AG10803 (cell line): ENCODE results near the gene CCDC74A.
"Not testable (repeated sequence)": the region's sequence is repeated elsewhere in the genome, so short reads cannot be mapped to it uniquely, and the experiment has no call there.

Experiments used
- DNase-seq: peaks from one replicate; pipeline ENCODE4 v3.0.0; 2010; ENCODE audit warnings: low read depth
- H3K4me3 ChIP-seq: 2 replicates; pipeline ENCODE4 v1.5.1; 2011; ENCODE audit warnings: mild to moderate bottlenecking, low read length, control low read depth
- CTCF ChIP-seq: conservative IDR thresholded peaks from 2 replicates; pipeline ENCODE4 v1.5.1; 2011; ENCODE audit warnings: mild to moderate bottlenecking, low read length, control low read depth, inconsistent platforms

Gene CCDC74A

GRCh38 chr2:131521961-131522781 is 5.5 kb upstream of the CCDC74A start:
- no peak overlapping the region for H3K4me3 ChIP-seq
- DNase-seq: peak; percentile 10
- no peak for TF ChIP-seq CTCF

GRCh38 chr2:131525256-131525655 is 2.4 kb upstream of the CCDC74A start:
- not testable (repeated sequence) for H3K4me3 ChIP-seq, DNase-seq

DNA sequence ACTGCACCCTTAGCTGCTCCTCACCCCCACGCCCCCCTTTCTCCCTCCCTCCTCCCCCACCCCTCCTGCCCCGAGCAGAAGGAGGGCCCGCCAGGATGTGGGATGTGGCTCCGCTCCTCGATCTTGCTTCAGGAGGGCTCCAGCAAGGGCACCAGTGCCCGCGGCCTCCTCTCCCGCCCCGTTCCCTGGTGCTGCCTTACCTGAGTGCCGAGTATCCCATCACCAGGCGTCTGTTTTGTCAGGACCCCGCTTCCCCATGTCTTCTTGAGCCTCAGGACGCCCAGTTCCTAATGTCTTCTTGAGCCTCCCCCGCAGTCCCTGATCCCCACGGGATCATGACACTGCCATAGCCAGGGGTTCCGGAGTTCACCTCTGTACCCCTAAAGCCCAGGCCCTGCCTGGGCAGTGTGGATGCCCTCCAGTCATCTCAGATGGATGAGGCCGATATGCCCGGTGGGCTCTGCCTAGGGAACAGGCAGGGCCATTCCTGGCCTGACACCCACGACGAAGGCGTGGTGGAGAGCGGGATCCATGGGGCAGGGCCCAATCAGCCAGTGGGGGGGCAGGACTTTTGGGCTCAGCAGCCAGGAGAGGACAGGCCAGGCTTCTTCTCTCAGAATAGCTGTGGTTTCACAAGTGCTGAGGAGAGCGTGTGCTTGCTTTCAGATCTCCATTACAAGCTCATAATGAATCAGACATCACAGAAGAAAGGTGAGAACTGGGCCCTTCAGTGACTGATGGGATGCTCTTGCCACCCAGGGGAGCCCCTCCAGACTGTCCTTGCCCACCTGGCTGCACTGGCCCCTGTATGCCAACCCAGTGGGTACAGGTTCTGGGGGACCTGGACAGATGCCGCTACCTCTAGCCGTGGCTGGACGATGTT is 1.5 kb downstream of the CCDC74A start:
- H3K4me3 ChIP-seq: not testable (repeated sequence)
- DNase-seq: peak; percentile 6

GRCh38 chr2:131529864-131530445 is 2.3 kb downstream of the CCDC74A start:
- DNase-seq, H3K4me3 ChIP-seq: not testable (repeated sequence)

DNA sequence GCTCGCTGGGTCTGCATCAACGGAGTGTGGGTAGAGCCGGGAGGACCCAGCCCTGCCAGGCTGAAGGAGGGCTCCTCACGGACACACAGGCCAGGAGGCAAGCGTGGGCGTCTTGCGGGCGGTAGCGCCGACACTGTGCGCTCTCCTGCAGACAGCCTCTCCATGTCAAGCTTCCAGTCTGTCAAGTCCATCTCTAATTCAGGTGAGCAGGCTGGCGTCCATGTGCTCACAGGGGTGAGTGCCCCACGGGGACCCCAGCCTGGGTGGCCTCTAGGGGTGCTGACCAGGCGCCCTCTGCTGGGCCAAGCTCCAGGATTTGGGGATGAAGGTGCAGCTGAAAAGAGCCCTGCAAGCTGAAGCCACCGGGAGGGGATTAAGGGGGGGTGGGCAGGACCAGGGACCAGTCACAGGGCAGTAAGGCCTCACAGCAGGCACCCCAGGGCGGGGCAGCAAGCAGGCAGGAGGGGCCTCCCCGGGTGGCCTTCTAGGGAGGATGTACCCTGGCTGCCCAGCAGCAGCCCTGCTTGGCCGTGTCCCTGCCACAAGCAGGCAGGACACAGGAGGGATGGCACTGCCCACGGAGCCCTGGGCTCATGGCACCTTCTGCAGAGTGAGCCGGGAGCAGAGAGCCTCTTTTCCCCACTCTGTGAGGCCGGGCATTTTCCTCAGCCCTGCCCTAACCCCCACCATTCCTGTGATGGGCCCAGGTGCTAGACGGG is 3.1 kb downstream of the CCDC74A start:
- not testable (repeated sequence) for DNase-seq, H3K4me3 ChIP-seq

DNA sequence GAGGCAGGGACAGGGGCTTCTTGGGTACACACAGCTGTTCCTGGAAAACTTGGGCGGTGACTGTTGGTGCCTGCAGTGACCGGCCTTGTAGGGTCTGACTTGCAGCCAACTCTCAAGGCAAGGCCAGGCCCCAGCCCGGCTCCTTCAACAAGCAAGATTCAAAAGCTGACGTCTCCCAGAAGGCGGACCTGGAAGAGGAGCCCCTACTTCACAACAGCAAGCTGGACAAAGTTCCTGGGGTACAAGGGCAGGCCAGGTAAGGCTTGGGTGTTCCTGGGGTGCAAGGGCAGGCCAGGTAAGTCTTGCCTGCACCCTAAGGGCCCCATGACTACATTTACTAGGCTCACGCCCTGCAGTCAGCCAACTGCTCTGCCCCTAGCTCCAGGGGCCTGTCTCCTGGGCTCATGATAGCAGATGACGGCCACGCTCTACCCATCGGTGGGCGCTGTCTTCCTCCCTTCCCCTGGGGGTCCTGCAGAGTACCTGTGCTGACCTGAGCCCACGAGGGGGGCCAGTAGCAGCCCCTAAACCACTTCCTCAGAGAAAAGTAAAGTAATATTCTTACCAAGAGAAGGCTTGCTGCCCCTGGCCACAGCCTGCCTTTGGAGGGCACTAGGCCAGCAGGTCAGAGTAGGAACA is 4.0 kb downstream of the CCDC74A start:
- not testable (repeated sequence) for DNase-seq, H3K4me3 ChIP-seq

DNA sequence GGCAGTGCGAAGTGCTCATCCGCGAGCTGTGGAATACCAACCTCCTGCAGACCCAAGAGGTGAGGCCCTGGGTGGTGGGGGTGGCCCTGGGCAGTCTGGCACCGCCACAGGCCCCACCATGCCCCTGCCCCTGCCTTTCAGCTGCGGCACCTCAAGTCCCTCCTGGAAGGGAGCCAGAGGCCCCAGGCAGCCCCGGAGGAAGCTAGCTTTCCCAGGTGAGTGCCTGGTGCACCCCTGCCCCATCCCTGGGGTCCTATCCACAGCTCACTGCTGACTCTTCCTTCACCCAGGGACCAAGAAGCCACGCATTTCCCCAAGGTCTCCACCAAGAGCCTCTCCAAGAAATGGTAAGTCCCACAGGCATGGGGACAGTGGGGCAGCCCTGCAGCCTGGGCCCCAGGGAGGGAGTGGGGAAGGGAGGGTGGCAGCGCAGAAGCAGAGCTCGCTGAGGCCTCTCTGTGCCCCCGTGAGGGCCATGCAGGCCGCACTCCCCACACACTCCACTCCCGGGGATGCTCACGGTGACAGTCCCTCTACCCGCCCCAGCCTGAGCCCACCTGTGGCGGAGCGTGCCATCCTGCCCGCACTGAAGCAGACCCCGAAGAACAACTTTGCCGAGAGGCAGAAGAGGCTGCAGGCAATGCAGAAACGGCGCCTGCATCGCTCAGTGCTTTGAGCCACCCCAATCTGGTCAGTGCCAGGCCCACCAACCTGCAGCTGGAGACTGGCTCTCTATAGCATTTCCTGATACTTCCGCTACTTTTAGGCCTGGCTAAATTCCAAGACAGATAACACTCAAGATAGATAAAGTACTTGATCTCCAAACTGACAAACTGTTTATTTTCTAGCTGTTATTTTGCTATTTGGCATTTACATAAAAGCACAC is 5.3 kb downstream of the CCDC74A start:
- not testable (repeated sequence) for H3K4me3 ChIP-seq, DNase-seq

- not testable (repeated sequence) for H3K4me3 ChIP-seq, DNase-seq
These were observed 6.1 kb downstream of the CCDC74A start for GRCh38 chr2:131533609-131534316.

DNA sequence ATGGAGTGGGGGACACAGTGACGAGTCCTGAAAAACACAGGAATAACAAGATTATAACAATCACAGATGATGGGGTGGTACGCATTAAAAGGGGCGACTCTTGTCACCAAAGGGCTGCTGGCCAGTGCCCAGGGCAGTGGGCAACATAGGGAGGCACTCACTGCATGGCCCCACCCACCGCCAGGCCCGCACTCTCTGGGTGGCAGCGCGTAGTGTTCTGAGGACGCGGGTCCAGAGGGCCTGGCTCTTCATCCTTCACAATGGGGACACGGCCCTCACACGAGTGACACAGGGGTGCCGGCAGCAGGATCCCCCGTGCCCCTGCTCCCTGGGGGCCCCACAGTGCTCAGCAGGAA is 6.6 kb downstream of the CCDC74A start:
- H3K4me3 ChIP-seq, DNase-seq: not testable (repeated sequence)

DNA sequence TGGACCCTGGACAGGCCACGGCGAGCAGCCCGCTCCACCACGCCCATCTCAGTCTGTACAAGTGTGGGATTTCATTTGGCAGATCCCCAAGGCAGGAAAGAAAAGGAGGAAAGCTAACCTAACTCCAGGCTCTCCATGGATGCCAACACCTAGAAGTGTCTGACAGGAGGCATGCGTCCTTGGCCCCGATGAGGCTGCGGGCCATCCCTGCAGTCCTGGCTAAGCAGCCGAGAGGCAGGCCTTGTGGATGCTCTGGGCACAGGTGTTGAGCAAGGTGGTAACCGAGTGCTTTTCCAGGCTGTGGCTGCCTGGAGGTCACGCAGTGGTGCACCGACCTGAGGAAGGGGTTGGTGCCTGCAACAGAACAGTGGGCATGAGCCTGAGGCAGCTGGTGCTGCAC is 7.3 kb downstream of the CCDC74A start:
- not testable (repeated sequence) for DNase-seq

DNA sequence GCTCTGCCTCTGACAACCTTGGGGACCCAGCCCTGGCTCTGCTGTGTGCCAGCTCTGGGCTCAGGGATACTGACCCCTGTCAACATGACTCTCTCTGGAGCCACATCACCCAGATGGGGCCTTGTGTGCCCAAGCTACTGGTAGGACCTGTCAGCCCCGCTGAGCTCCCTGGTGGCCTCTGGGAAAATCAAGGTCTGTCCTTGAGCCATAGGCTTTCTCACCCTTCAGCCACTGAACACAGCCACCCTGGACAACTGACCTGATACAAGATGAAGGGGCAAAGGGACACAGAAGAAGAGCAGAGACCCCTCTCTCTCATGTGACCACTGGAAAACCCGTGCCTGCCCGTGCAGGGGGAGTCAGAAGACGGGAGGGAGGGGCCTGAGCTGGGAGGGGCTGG is 7.8 kb downstream of the CCDC74A start:
- DNase-seq: no peak
- TF ChIP-seq CTCF: no peak
- no peak overlapping the region for H3K4me3 ChIP-seq

More for the DNA sequence above, 7.3 kb downstream of the CCDC74A start:
- not testable (repeated sequence) for H3K4me3 ChIP-seq

GRCh38 chr2:131535951-131536826 is 8.5 kb downstream of the CCDC74A start:
- H3K4me3 ChIP-seq, DNase-seq: not testable (repeated sequence)

- H3K4me3 ChIP-seq, DNase-seq: not testable (repeated sequence)
These were observed 9.2 kb downstream of the CCDC74A start for GRCh38 chr2:131536841-131537240.

DNA sequence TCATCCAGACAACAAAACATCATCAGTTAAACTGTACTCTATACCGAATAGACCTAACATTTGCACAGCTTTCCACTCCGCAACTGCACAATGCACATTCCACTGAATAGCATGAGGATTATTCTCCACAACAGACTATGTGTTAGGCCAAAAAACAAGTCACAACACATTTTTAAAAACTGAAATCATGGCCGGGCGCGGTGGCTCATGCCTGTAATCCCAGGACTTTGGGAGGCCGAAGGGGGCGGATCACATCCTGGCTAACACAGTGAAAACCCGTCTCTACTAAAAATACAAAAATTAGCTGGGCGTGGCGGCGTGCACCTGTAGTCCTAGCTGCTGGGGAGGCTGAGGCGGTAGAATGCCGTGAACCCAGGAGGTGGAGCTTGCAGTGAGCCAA is 11.2 kb downstream of the CCDC74A start:
- DNase-seq, H3K4me3 ChIP-seq: not testable (repeated sequence)
